DMS53 treated with DMSO at 0.1 percent for 48 hours (cell line): ENCODE data around the gene GRK1.

Source experiments
- DNase-seq: peaks from one replicate; lab custom pipeline; 2025; ENCODE audit not compliant: unreplicated experiment; lab: John Stamatoyannopoulos, UW

Gene GRK1

GRCh38 chr13:113774177-113775107 lies 107.4 kb downstream of the GRK1 start:
- DNase-seq: no peak

- DNase-seq: no peak
Measured at GRCh38 chr13:113775451-113776145, 108.6 kb downstream of the GRK1 start.

- DNase-seq: peak; percentile 58
Measured at GRCh38 chr13:113776231-113777125, 109.5 kb downstream of the GRK1 start.

GRCh38 chr13:113777311-113778260 lies 110.6 kb downstream of the GRK1 start:
- DNase-seq: no peak

- DNase-seq: no peak
Measured at GRCh38 chr13:113781571-113781970, 114.6 kb downstream of the GRK1 start.

- DNase-seq: no peak
Measured at GRCh38 chr13:113782472-113782871, 115.5 kb downstream of the GRK1 start.

GRCh38 chr13:113783200-113783881 lies 116.3 kb downstream of the GRK1 start:
- DNase-seq: no peak

GRCh38 chr13:113783966-113784644 lies 117.1 kb downstream of the GRK1 start:
- no peak for DNase-seq

- DNase-seq: no peak
Measured at GRCh38 chr13:113784645-113785024, 117.6 kb downstream of the GRK1 start.

GRCh38 chr13:113785051-113786010 lies 118.3 kb downstream of the GRK1 start:
- no peak for DNase-seq

GRCh38 chr13:113786262-113786841 lies 119.3 kb downstream of the GRK1 start:
- DNase-seq: no peak
